H1 (cell line): ENCODE results near the gene CAPG. TPM values are rescaled to one million over a fixed set of nuclear protein-coding genes. Genes with fewer than 3 reads are reported as not detected.
A peak's percentile ranks its signal among the peaks of the same experiment; 100 is the strongest.

ENCODE experiments used
- CTCF ChIA-PET: fragments of 300-600 bp; sonication (Branson Sonifier 250); formaldehyde crosslinking; loops from one replicate; lab custom pipeline; 2021; ENCODE audit not compliant: partially characterized antibody; lab: Charles Lee
- POLR2A ChIA-PET: fragments of 300-600 bp; sonication (Branson Sonifier 250); formaldehyde crosslinking; loops from one replicate; lab custom pipeline; 2021; ENCODE audit warnings: inconsistent platforms; ENCODE audit not compliant: partially characterized antibody; lab: Charles Lee
- DNase-seq, 2 experiments: peaks; one replicate each; pipeline versions ENCODE4 v3.0.0 to v3.0.0-alpha.2; 2010 to 2022; ENCODE audit warnings: low spot score in 2 of 2, low read depth in 1 of 2, mixed read lengths in 1 of 2
- FAIRE-seq: peaks from 2 replicates; lab custom pipeline; 2011; peaks lifted over from hg19 to GRCh38; lab: Jason Lieb, UNC
- H2AFZ ChIP-seq: 2 replicates; pipeline ENCODE4 v1.8.1; 2012; ENCODE audit warnings: low read length, inconsistent platforms
- H2AK5ac ChIP-seq: 2 replicates; pipeline ENCODE4 v1.6.1; 2013; ENCODE audit warnings: low read depth, low read length
- H2BK120ac ChIP-seq: replicated peaks from 2 replicates; pipeline ENCODE3; 2013; ENCODE audit warnings: low read depth, low read length, inconsistent platforms
- H2BK12ac ChIP-seq: 2 replicates; pipeline ENCODE4 v1.6.1; 2013; ENCODE audit warnings: low read depth, low read length
- H2BK15ac ChIP-seq: 2 replicates; pipeline ENCODE4 v1.6.1; 2013; ENCODE audit warnings: low read length
- H2BK20ac ChIP-seq: 2 replicates; pipeline ENCODE4 v1.6.1; 2013; ENCODE audit warnings: low read length
- H2BK5ac ChIP-seq: 2 replicates; pipeline ENCODE4 v1.6.1; 2013; ENCODE audit warnings: low read depth, low read length
- H3K14ac ChIP-seq: 2 replicates; pipeline ENCODE4 v1.6.1; 2013; ENCODE audit warnings: inconsistent platforms; ENCODE audit not compliant: insufficient read length
- H3K18ac ChIP-seq: 2 replicates; pipeline ENCODE4 v1.6.1; 2013; ENCODE audit warnings: low read length; ENCODE audit errors: extremely low read depth
- H3K23ac ChIP-seq: 2 replicates; pipeline ENCODE4 v1.6.1; 2013; ENCODE audit warnings: inconsistent platforms; ENCODE audit not compliant: insufficient read length
- H3K23me2 ChIP-seq: 2 replicates; pipeline ENCODE4 v1.6.1; 2013; ENCODE audit warnings: low read depth, low read length
- H3K27ac ChIP-seq: 2 replicates; pipeline ENCODE4 v1.6.1; 2011; ENCODE audit warnings: low read depth, low read length, inconsistent platforms
- H3K27me3 ChIP-seq, 4 experiments: replicated peaks in 1 of 4; 1 replicate in 1 of 4; 2 replicates in 3 of 4; pipeline versions ENCODE4 v1.6.1 to v1.8.1; 2011 to 2013; ENCODE audit warnings: low read length in 3 of 4, mild to moderate bottlenecking in 3 of 4, inconsistent platforms in 2 of 4, mixed read lengths in 2 of 4, moderate library complexity in 1 of 4; ENCODE audit not compliant: control insufficient read depth in 3 of 4, insufficient read depth in 3 of 4; ENCODE audit errors: extremely low read depth in 1 of 4
- H3K36me3 ChIP-seq, 4 experiments: 2 replicates each; pipeline versions ENCODE4 v1.6.1 to v1.8.1; 2011 to 2013; ENCODE audit warnings: mild to moderate bottlenecking in 4 of 4, low read length in 3 of 4, moderate library complexity in 2 of 4, control low read depth in 1 of 4, inconsistent platforms in 1 of 4; ENCODE audit not compliant: insufficient read depth in 4 of 4, control insufficient read depth in 2 of 4
- H3K4ac ChIP-seq: replicated peaks from 2 replicates; pipeline ENCODE3; 2013; ENCODE audit warnings: low read length, low read depth, mixed read lengths, inconsistent platforms; ENCODE audit not compliant: insufficient read length
- H3K4me1 ChIP-seq, 4 experiments: replicated peaks in 1 of 4; 1 replicate in 1 of 4; 2 replicates in 3 of 4; pipeline versions ENCODE4 v1.6.1 to v1.8.1; 2011 to 2013; ENCODE audit warnings: low read length in 3 of 4, inconsistent platforms in 2 of 4, mixed read lengths in 1 of 4; ENCODE audit not compliant: insufficient read depth in 4 of 4, control insufficient read depth in 3 of 4
- H3K4me2 ChIP-seq, 2 experiments: 2 replicates each; pipeline versions ENCODE4 v1.6.1 to v1.8.1; 2011 to 2013; ENCODE audit warnings: low read depth in 2 of 2, low read length in 2 of 2, control low read depth in 1 of 2, inconsistent platforms in 1 of 2, mild to moderate bottlenecking in 1 of 2; ENCODE audit not compliant: insufficient read depth in 1 of 2
- H3K4me3 ChIP-seq, 4 experiments: fragments of 200-600, 300-600 bp in 1 of 4; sonication (generic), shearing (Covaris generic), sonication (Bioruptor Twin) in 1 of 4; 2 replicates each; pipeline versions ENCODE4 v1.5.1 to v1.8.1; 2011 to 2016; ENCODE audit warnings: low read length in 4 of 4, low read depth in 3 of 4, control low read depth in 2 of 4, inconsistent platforms in 2 of 4, mild to moderate bottlenecking in 2 of 4, mixed read lengths in 1 of 4, moderate library complexity in 1 of 4; ENCODE audit not compliant: insufficient read depth in 2 of 4; ENCODE audit errors: extremely low read depth in 1 of 4
- H3K56ac ChIP-seq: replicated peaks from 2 replicates; pipeline ENCODE3; 2013; ENCODE audit warnings: low read depth, mild to moderate bottlenecking, mixed read lengths, low read length, inconsistent platforms; ENCODE audit not compliant: insufficient read length
- H3K79me1 ChIP-seq: 2 replicates; pipeline ENCODE4 v1.6.1; 2013; ENCODE audit warnings: low read depth, low read length, control low read depth
- H3K79me2 ChIP-seq, 2 experiments: 2 replicates each; pipeline versions ENCODE4 v1.6.1 to v1.8.1; 2012 to 2013; ENCODE audit warnings: low read length in 2 of 2, mild to moderate bottlenecking in 2 of 2, inconsistent platforms in 1 of 2; ENCODE audit not compliant: insufficient read depth in 2 of 2, control insufficient read depth in 1 of 2
- H3K9ac ChIP-seq, 4 experiments: replicated peaks in 1 of 4; 1 replicate in 1 of 4; 2 replicates in 3 of 4; pipeline versions ENCODE4 v1.6.1 to v1.8.1; 2011 to 2013; ENCODE audit warnings: low read depth in 3 of 4, low read length in 3 of 4, control low read depth in 2 of 4, mild to moderate bottlenecking in 2 of 4, moderate library complexity in 2 of 4, inconsistent platforms in 1 of 4; ENCODE audit errors: extremely low read depth in 1 of 4
- H3K9me3 ChIP-seq, 2 experiments: 2 replicates each; pipeline versions ENCODE4 v1.6.1 to v1.8.1; 2012 to 2013; ENCODE audit warnings: mild to moderate bottlenecking in 2 of 2, moderate library complexity in 2 of 2, control low read depth in 1 of 2, inconsistent platforms in 1 of 2, low read depth in 1 of 2, low read length in 1 of 2, mixed read lengths in 1 of 2; ENCODE audit not compliant: insufficient read depth in 2 of 2
- H4K20me1 ChIP-seq, 2 experiments: replicated peaks in 1 of 2; 2 replicates each; pipeline versions ENCODE3 to v1.8.1; 2011 to 2013; ENCODE audit warnings: inconsistent platforms in 2 of 2, low read length in 2 of 2, mild to moderate bottlenecking in 1 of 2; ENCODE audit not compliant: insufficient read depth in 2 of 2, control insufficient read depth in 1 of 2
- H4K5ac ChIP-seq: 2 replicates; pipeline ENCODE4 v1.6.1; 2013; ENCODE audit warnings: low read length, low read depth, mixed read lengths, inconsistent platforms; ENCODE audit not compliant: insufficient read length
- H4K8ac ChIP-seq: 2 replicates; pipeline ENCODE4 v1.8.0; 2013; ENCODE audit warnings: mild to moderate bottlenecking, moderate library complexity, low read length, inconsistent platforms; ENCODE audit not compliant: insufficient read depth; ENCODE audit errors: extremely low read depth
- H4K91ac ChIP-seq: replicated peaks from 2 replicates; pipeline ENCODE3; 2013; ENCODE audit warnings: low read length, mixed read lengths, inconsistent platforms; ENCODE audit not compliant: insufficient read length
- ASH2L ChIP-seq: fragments of 200-600, 300-600 bp; sonication (generic); IDR thresholded peaks from one replicate; pipeline ENCODE4 v1.7.1; 2017; ENCODE audit warnings: low read length
- BRCA1 ChIP-seq: IDR thresholded peaks from 2 replicates; pipeline ENCODE4 v1.6.1; 2012; ENCODE audit warnings: low read depth, low read length, improper control_type of control experiment
- CBX8 ChIP-seq: fragments of 300-800, 300-1000 bp; sonication (generic); IDR thresholded peaks from 2 replicates; pipeline ENCODE4 v1.7.1; 2016; ENCODE audit warnings: low read depth, low read length, borderline replicate concordance
- CEBPB ChIP-seq: IDR thresholded peaks from 2 replicates; pipeline ENCODE4 v1.6.1; 2012; ENCODE audit warnings: low read depth, low read length
- EP300 ChIP-seq, 2 experiments: IDR thresholded peaks; 1 replicate in 1 of 2; 2 replicates in 1 of 2; pipeline ENCODE4 v1.6.1; 2011 to 2012; ENCODE audit warnings: low read depth in 2 of 2, low read length in 2 of 2, mild to moderate bottlenecking in 2 of 2, borderline replicate concordance in 1 of 2, inconsistent platforms in 1 of 2, moderate library complexity in 1 of 2
- HDAC2 ChIP-seq, 2 experiments: fragments of 300-600 bp in 1 of 2; sonication (generic) in 1 of 2; IDR thresholded peaks; 2 replicates each; pipeline ENCODE4 v1.6.1; 2011 to 2012; ENCODE audit warnings: low read depth in 2 of 2, low read length in 2 of 2, mild to moderate bottlenecking in 2 of 2, moderate library complexity in 2 of 2, borderline replicate concordance in 1 of 2, inconsistent platforms in 1 of 2
- SP4 ChIP-seq: IDR thresholded peaks from 2 replicates; pipeline ENCODE4 v1.6.1; 2012; ENCODE audit warnings: low read length, inconsistent platforms
- WGBS, 2 experiments: shearing (Covaris generic) in 1 of 2; methylation state at CpG; one replicate each; pipeline versions ENCODE4 v1.1.6 to v1.1.7; 2013 to 2015; ENCODE audit warnings: low lambda C conversion rate in 2 of 2, mixed read lengths in 2 of 2, inconsistent platforms in 1 of 2, low coverage in 1 of 2, missing lambda C conversion rate in 1 of 2; ENCODE audit not compliant: insufficient replicate concordance in 2 of 2, insufficient coverage in 1 of 2, insufficient read length in 1 of 2; ENCODE audit errors: extremely low coverage in 1 of 2, missing lambda C conversion rate in 1 of 2; 5-methylcytosine and 5-hydroxymethylcytosine counted together
- polyA plus RNA-seq, 7 experiments: library from polyadenylated mRNA; depleted of rRNA in 3 of 7; stranded (reverse) in 5 of 7; unstranded in 2 of 7; fragments of >200 nt in 5 of 7; fragments of 200-250 nt in 2 of 7; gene quantifications; 1 replicate in 5 of 7; 2 replicates in 1 of 7; 4 replicates in 1 of 7; pipeline versions ENCODE4 v1.2.1 to v1.2.3, GENCODE V29; 2011 to 2013; ENCODE audit warnings: missing spikeins in 2 of 7, mixed read lengths in 2 of 7
- total RNA-seq: library from RNA; stranded (reverse); fragmentation: NEBNext Ultra II Directional; extraction: Animal tissue kit (Norgen Biotek cat#: 25700); gene quantifications from 2 replicates; pipeline ENCODE4 v1.2.1, GENCODE V29; 2021
- TF ChIP-seq, protein P1 (sequence below): IDR thresholded peaks from 2 replicates; pipeline ENCODE4 v1.6.1; 2011; ENCODE audit warnings: low read depth, mild to moderate bottlenecking, low read length; ENCODE audit not compliant: insufficient read depth

CAPG gene
- total and polyA plus RNA-seq, 2 of the 8 experiments (the other 6 are each of a cell fraction or from before 2014, with no cell fraction given), result 80.5 to 89.0 TPM

DNA sequence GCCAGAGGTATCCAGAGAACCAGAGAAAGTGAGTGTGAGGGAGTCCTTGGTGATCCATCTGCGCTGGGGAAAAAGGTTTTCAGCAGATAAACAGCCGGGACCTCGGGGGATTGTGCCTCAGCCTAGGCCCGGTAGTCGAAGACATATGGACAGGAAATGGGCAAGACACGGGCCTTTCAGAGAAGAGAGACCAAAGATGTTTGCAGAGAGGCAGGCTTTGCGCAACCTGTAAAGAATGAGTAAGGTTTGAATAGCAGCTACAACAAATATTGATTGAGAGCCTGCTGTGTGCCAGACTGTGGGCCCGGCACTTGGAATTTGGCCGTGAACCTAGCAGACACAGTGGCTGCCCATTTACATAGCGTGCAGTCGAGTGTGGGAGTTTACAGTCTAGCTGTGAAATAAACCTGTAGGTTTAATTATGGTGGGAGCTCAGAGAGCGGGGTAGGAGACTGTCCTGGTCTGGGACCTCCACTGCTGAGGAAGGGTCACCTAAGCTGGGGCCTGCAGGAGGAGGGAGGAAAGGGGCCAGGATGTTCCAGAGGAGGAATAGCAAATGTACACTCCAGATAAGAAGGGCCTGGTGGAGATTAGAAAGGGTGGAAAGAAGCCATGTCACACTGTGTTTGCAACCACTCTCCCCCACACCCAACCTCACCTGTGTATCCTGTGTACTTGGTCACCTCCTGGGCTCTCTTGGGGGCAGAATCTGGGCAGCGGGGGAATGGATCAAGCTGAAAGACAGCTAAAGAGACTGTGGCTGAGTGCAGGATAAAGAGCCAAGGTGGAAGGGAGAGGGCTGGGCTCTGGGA lies 11.3 kb upstream of the CAPG start:
- Histone ChIP-seq H2AK5ac (no peak overlapping the region), H3K79me2 (no peaks in the 10 kb centered on the region), H3K4me1 (peaks cover 0 to 20% (median 13%) of the 10 kb centered on the region in 4 experiments; a peak in 6 of 7 replicates), H2BK5ac (0 out of 2 replicates have a peak overlapping the region, but pooled peaks have one; percentile 26), H3K27ac (no peak overlapping the region), H3K14ac (no peak overlapping the region), H4K91ac (peak overlapping the region; percentile 72), H2BK20ac (peak overlapping the region; percentile 61; the same call in 1 of the 2 replicates), H3K56ac (no peak overlapping the region), H3K4ac (peak overlapping the region; percentile 84), H4K5ac (no peak overlapping the region), H3K79me1 (no peaks in the 10 kb centered on the region), H2BK12ac (peak overlapping the region; percentile 87; the same call in 1 of the 2 replicates), H3K4me2 (peak overlapping the region in 1 of 2 experiments; percentile 27; a peak in 1 of 4 replicates), H3K9me3 (no peaks in the 10 kb centered on the region), H2AFZ (0 out of 2 replicates have a peak overlapping the region, but pooled peaks have one; percentile 57), H3K36me3 (no peaks in the 10 kb centered on the region), H3K23me2 (peaks cover 2% of the 10 kb centered on the region; the same call in 1 of the 2 replicates), H4K20me1 (no peaks in the 10 kb centered on the region), H3K23ac (no peak overlapping the region), H3K27me3 (peaks cover 0 to 2% (median 0%) of the 10 kb centered on the region in 4 experiments; a peak in 1 of 7 replicates), H3K18ac (0 out of 2 replicates have a peak overlapping the region, but pooled peaks have one; percentile 71), H2BK120ac (no peak overlapping the region), H2BK15ac (no peak overlapping the region), H3K4me3 (no peak overlapping the region), H4K8ac (peak overlapping the region; percentile 54; the same call in 1 of the 2 replicates), H3K9ac (no peak overlapping the region)
- CTCF ChIA-PET, result interaction anchor here (0.5 to 15.1 kb wide), 43 partner anchors 9 to 739 kb away, joined by 3 to 259 read pairs (median 5); partner anchors contain the start of genes C2orf68, CAPG, MAT2A and RNF181
- no peak for DNase-seq
- 81% methylated on average over 13 of the region's 13 CpGs; no CpG with 5 or more reads in 1 of the 2 experiments for WGBS, 2 experiments
- POLR2A ChIA-PET, result interaction anchor here (1.2 to 55.3 kb wide), 5 partner anchors 9 to 126 kb away, joined by 4 to 1889 read pairs (median 5); partner anchors contain the start of genes GGCX and MAT2A
- FAIRE-seq, result no peak
- TF ChIP-seq ASH2L (no peak), BRCA1 (no peak), CEBPB (no peak; the same call in 1 of the 2 replicates), CBX8 (no peak), EP300 (IDR thresholded peaks at IDR 0.05; ENCODE audit: borderline replicate concordance in 1 of 2, low read depth in 2 of 2, low read length in 2 of 2) (no peak), HDAC2 (IDR thresholded peaks at IDR 0.05; ENCODE audit: borderline replicate concordance in 1 of 2, low read depth in 2 of 2, low read length in 2 of 2) (no peak), SP4 (no peak)
- TF ChIP-seq, protein P1, sequence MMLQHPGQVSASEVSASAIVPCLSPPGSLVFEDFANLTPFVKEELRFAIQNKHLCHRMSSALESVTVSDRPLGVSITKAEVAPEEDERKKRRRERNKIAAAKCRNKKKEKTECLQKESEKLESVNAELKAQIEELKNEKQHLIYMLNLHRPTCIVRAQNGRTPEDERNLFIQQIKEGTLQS, result no peak
